ENCODE measurements around the gene PPP6R3.
A peak's percentile ranks its signal among the peaks of the same experiment; 100 is the strongest.

PPP6R3 gene

GRCh38 chr11:68528630-68529029, 68.1 kb downstream of the PPP6R3 start:
- no peak for DNase-seq
- H3K4me1 ChIP-seq (ENCODE audit: control insufficient read depth in 1 of 2, insufficient read depth in 2 of 2, low read length in 2 of 2), result peaks cover under 1 to 11% of the 10 kb centered on the region in 2 experiments
- H2AK5ac ChIP-seq (ENCODE audit: low read length), result no peak overlapping the region
- no peak overlapping the region for H4K12ac ChIP-seq (ENCODE audit: low read depth, low read length)
- no peak overlapping the region for H2AFZ ChIP-seq (ENCODE audit: insufficient read depth, low read length, poor library complexity)
- H2BK120ac ChIP-seq (ENCODE audit: insufficient read depth, low read length, poor library complexity), result no peak overlapping the region
- H3K27ac ChIP-seq (ENCODE audit: low read depth, low read length), result no peak overlapping the region
- no peak overlapping the region for H3K4me3 ChIP-seq (ENCODE audit: low read depth, low read length)
- no peak overlapping the region for H3K14ac ChIP-seq (ENCODE audit: low read length)
- H3K23ac ChIP-seq (ENCODE audit: low read length), result no peak overlapping the region
- H3K18ac ChIP-seq (ENCODE audit: low read length), result no peak overlapping the region
- no peak overlapping the region for H3K4ac ChIP-seq (ENCODE audit: low read depth, low read length)
- H3K4me2 ChIP-seq (ENCODE audit: low read length), result no peak overlapping the region
- no CpG with 5 or more reads among the region's 5 CpGs for WGBS (ENCODE audit: extremely low coverage, insufficient coverage, insufficient read length)
- H3K9ac ChIP-seq (ENCODE audit: low read length), result no peak overlapping the region
- H3K79me1 ChIP-seq (ENCODE audit: low read length), result no peaks in the 10 kb centered on the region
- no peak overlapping the region for H2BK5ac ChIP-seq (ENCODE audit: low read depth, low read length, poor library complexity)
- no peaks in the 10 kb centered on the region for H3K9me3 ChIP-seq (ENCODE audit: insufficient read depth, low read depth, low read length)
- H4K8ac ChIP-seq (ENCODE audit: low read depth, low read length), result no peak overlapping the region
- peaks cover 15 to 20% of the 10 kb centered on the region in 2 experiments for H3K36me3 ChIP-seq (ENCODE audit: control insufficient read depth in 1 of 2, insufficient read depth in 2 of 2, low read length in 2 of 2)
- H3K27me3 ChIP-seq (ENCODE audit: insufficient read depth, low read length), result no peaks in the 10 kb centered on the region
- H3K79me2 ChIP-seq (ENCODE audit: control insufficient read depth, insufficient read depth, low read length, poor library complexity), result peaks cover 2% of the 10 kb centered on the region
- no peak overlapping the region for H4K91ac ChIP-seq (ENCODE audit: low read depth, low read length)
- H2BK12ac ChIP-seq (ENCODE audit: low read length), result no peak overlapping the region

- Histone ChIP-seq H2AK5ac (ENCODE audit: low read length) (no peak overlapping the region), H2BK5ac (ENCODE audit: low read depth, low read length, poor library complexity) (no peak overlapping the region), H3K18ac (ENCODE audit: low read length) (no peak overlapping the region), H3K23ac (ENCODE audit: low read length) (no peak overlapping the region), H4K8ac (ENCODE audit: low read depth, low read length) (no peak overlapping the region), H2BK12ac (ENCODE audit: low read length) (no peak overlapping the region), H3K14ac (ENCODE audit: low read length) (no peak overlapping the region), H3K9ac (ENCODE audit: low read length) (no peak overlapping the region), H3K4me3 (ENCODE audit: low read depth, low read length) (no peak overlapping the region), H3K4me2 (ENCODE audit: low read length) (no peak overlapping the region), H3K27ac (ENCODE audit: low read depth, low read length) (no peak overlapping the region), H2BK120ac (ENCODE audit: insufficient read depth, low read length, poor library complexity) (no peak overlapping the region), H2AFZ (ENCODE audit: insufficient read depth, low read length, poor library complexity) (no peak overlapping the region), H3K79me2 (ENCODE audit: control insufficient read depth, insufficient read depth, low read length, poor library complexity) (peaks cover 4% of the 10 kb centered on the region), H3K9me3 (ENCODE audit: insufficient read depth, low read depth, low read length) (no peaks in the 10 kb centered on the region), H3K4ac (ENCODE audit: low read depth, low read length) (no peak overlapping the region), H4K91ac (ENCODE audit: low read depth, low read length) (no peak overlapping the region), H3K36me3 (ENCODE audit: control insufficient read depth in 1 of 2, insufficient read depth in 2 of 2, low read length in 2 of 2) (peaks cover 18 to 23% of the 10 kb centered on the region in 2 experiments), H3K4me1 (ENCODE audit: control insufficient read depth in 1 of 2, insufficient read depth in 2 of 2, low read length in 2 of 2) (peaks cover 4 to 15% of the 10 kb centered on the region in 2 experiments), H4K12ac (ENCODE audit: low read depth, low read length) (no peak overlapping the region), H3K79me1 (ENCODE audit: low read length) (peaks cover 2% of the 10 kb centered on the region), H3K27me3 (ENCODE audit: insufficient read depth, low read length) (no peaks in the 10 kb centered on the region)
- no CpG with 5 or more reads among the region's 4 CpGs for WGBS (ENCODE audit: extremely low coverage, insufficient coverage, insufficient read length)
- no peak for DNase-seq
Observed at GRCh38 chr11:68531129-68531693, 70.7 kb downstream of the PPP6R3 start.

GRCh38 chr11:68532727-68533369, 72.3 kb downstream of the PPP6R3 start:
- H3K4ac ChIP-seq (ENCODE audit: low read depth, low read length), result no peak overlapping the region
- H3K4me3 ChIP-seq (ENCODE audit: low read depth, low read length), result no peak overlapping the region
- no peak overlapping the region for H4K91ac ChIP-seq (ENCODE audit: low read depth, low read length)
- H3K4me1 ChIP-seq (ENCODE audit: control insufficient read depth in 1 of 2, insufficient read depth in 2 of 2, low read length in 2 of 2), result peaks cover 4 to 9% of the 10 kb centered on the region in 2 experiments
- no peak overlapping the region for H2BK12ac ChIP-seq (ENCODE audit: low read length)
- peaks cover 2% of the 10 kb centered on the region for H3K79me1 ChIP-seq (ENCODE audit: low read length)
- H3K79me2 ChIP-seq (ENCODE audit: control insufficient read depth, insufficient read depth, low read length, poor library complexity), result peaks cover 2% of the 10 kb centered on the region
- H2AK5ac ChIP-seq (ENCODE audit: low read length), result no peak overlapping the region
- no peak overlapping the region for H4K12ac ChIP-seq (ENCODE audit: low read depth, low read length)
- no peak overlapping the region for H2BK120ac ChIP-seq (ENCODE audit: insufficient read depth, low read length, poor library complexity)
- peak overlapping the region; percentile 20 for H3K23ac ChIP-seq (ENCODE audit: low read length)
- no peak overlapping the region for H3K18ac ChIP-seq (ENCODE audit: low read length)
- no CpG with 5 or more reads among the region's 5 CpGs for WGBS (ENCODE audit: extremely low coverage, insufficient coverage, insufficient read length)
- no peak overlapping the region for H4K8ac ChIP-seq (ENCODE audit: low read depth, low read length)
- no peak overlapping the region for H2BK5ac ChIP-seq (ENCODE audit: low read depth, low read length, poor library complexity)
- peaks cover 12 to 14% of the 10 kb centered on the region in 2 experiments for H3K36me3 ChIP-seq (ENCODE audit: control insufficient read depth in 1 of 2, insufficient read depth in 2 of 2, low read length in 2 of 2)
- peak; percentile 38 to 49 for DNase-seq
- no peaks in the 10 kb centered on the region for H3K9me3 ChIP-seq (ENCODE audit: insufficient read depth, low read depth, low read length)
- no peaks in the 10 kb centered on the region for H3K27me3 ChIP-seq (ENCODE audit: insufficient read depth, low read length)
- H3K4me2 ChIP-seq (ENCODE audit: low read length), result no peak overlapping the region
- no peak overlapping the region for H3K9ac ChIP-seq (ENCODE audit: low read length)
- H2AFZ ChIP-seq (ENCODE audit: insufficient read depth, low read length, poor library complexity), result no peak overlapping the region
- H3K14ac ChIP-seq (ENCODE audit: low read length), result no peak overlapping the region
- H3K27ac ChIP-seq (ENCODE audit: low read depth, low read length), result no peak overlapping the region

DNA sequence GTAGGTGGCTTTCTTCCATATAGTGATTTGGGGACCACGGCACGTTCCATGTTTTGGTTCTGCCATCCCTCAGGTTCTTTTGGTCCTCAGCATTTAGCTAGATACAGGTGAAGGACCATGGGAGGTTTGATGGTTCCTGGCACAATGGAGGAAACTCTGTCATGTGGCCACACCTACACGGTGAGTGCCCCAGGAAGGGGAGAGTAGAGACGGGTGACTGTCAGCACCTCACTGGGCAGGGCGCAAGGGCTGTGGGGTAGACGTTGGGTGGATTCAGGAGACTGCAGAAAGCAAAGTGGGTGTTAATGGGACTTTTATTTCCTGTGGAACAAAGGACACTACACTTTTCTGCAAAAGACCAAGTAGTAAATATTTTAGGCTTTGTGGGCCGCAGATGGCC, 73.4 kb downstream of the PPP6R3 start:
- H4K91ac ChIP-seq (ENCODE audit: low read depth, low read length), result no peak overlapping the region
- H3K79me1 ChIP-seq (ENCODE audit: low read length), result peaks cover 2% of the 10 kb centered on the region
- no CpG with 5 or more reads among the region's 7 CpGs for WGBS (ENCODE audit: extremely low coverage, insufficient coverage, insufficient read length)
- H4K12ac ChIP-seq (ENCODE audit: low read depth, low read length), result peak overlapping the region; percentile 46
- no peak overlapping the region for H2AK5ac ChIP-seq (ENCODE audit: low read length)
- no peak overlapping the region for H2BK120ac ChIP-seq (ENCODE audit: insufficient read depth, low read length, poor library complexity)
- no peak overlapping the region for H2BK5ac ChIP-seq (ENCODE audit: low read depth, low read length, poor library complexity)
- H3K4ac ChIP-seq (ENCODE audit: low read depth, low read length), result peak overlapping the region; percentile 93
- no peak overlapping the region for H3K9ac ChIP-seq (ENCODE audit: low read length)
- peak overlapping the region; percentile 70 for H2BK12ac ChIP-seq (ENCODE audit: low read length)
- no peak for DNase-seq
- H3K4me2 ChIP-seq (ENCODE audit: low read length), result no peak overlapping the region
- no peaks in the 10 kb centered on the region for H3K9me3 ChIP-seq (ENCODE audit: insufficient read depth, low read depth, low read length)
- H3K23ac ChIP-seq (ENCODE audit: low read length), result no peak overlapping the region
- peak overlapping the region; percentile 48 for H4K8ac ChIP-seq (ENCODE audit: low read depth, low read length)
- no peak overlapping the region for H2AFZ ChIP-seq (ENCODE audit: insufficient read depth, low read length, poor library complexity)
- H3K4me3 ChIP-seq (ENCODE audit: low read depth, low read length), result no peak overlapping the region
- no peak overlapping the region for H3K27ac ChIP-seq (ENCODE audit: low read depth, low read length)
- peaks cover 2% of the 10 kb centered on the region for H3K79me2 ChIP-seq (ENCODE audit: control insufficient read depth, insufficient read depth, low read length, poor library complexity)
- peaks cover 4 to 6% of the 10 kb centered on the region in 2 experiments for H3K4me1 ChIP-seq (ENCODE audit: control insufficient read depth in 1 of 2, insufficient read depth in 2 of 2, low read length in 2 of 2)
- peak overlapping the region; percentile 89 for H3K18ac ChIP-seq (ENCODE audit: low read length)
- H3K36me3 ChIP-seq (ENCODE audit: control insufficient read depth in 1 of 2, insufficient read depth in 2 of 2, low read length in 2 of 2), result peaks cover 13 to 14% of the 10 kb centered on the region in 2 experiments
- H3K14ac ChIP-seq (ENCODE audit: low read length), result no peak overlapping the region
- no peaks in the 10 kb centered on the region for H3K27me3 ChIP-seq (ENCODE audit: insufficient read depth, low read length)

Measured in trophoblast cell (in vitro differentiated cells and primary cell).